Measurements from ENCODE around the gene HS6ST2.

GRCh38 chrX:132669142-132669541 lies 289.3 kb downstream of the HS6ST2 start:
- TF ChIP-seq CTCF (IDR thresholded peaks at IDR 0.05) (no peak), POLR2AphosphoS5 (IDR thresholded peaks at IDR 0.05) (no peak), POLR2A (IDR thresholded peaks at IDR 0.05) (no peak)
